ENCODE measurements around the gene CDC27. TPM values are rescaled to one million over a fixed set of nuclear protein-coding genes. Genes with fewer than 3 reads are reported as not detected.
A peak's percentile ranks its signal among the peaks of the same experiment; 100 is the strongest.
"Not testable (repeated sequence)": the region's sequence is repeated elsewhere in the genome, so short reads cannot be mapped to it uniquely, and the experiment has no call there.

The CDC27 gene
- polyA plus RNA-seq, 3 donors from 2014 or later, result 50.3 to 98.5 (median 71.1) TPM

- DNase-seq, result no peak
- Mint-ChIP-seq H3K36me3 (no peaks in the 10 kb centered on the region), H3K27me3 (ENCODE audit: low read depth in 3 of 3) (peaks cover 2 to 9% (median 4%) of the 10 kb centered on the region in 3 donors), H3K4me3 (no peak overlapping the region), H3K4me1 (peaks cover 12 to 18% of the 10 kb centered on the region in 2 donors), H3K27ac (no peak overlapping the region), H3K9me3 (no peaks in the 10 kb centered on the region)
Measured at GRCh38 chr17:47225911-47226688, 37.0 kb upstream of the CDC27 start.

- Mint-ChIP-seq H3K27ac (peak overlapping the region in 1 of 6 donors; percentile 42), H3K4me3 (no peak overlapping the region), H3K9me3 (no peaks in the 10 kb centered on the region), H3K36me3 (no peaks in the 10 kb centered on the region), H3K27me3 (ENCODE audit: low read depth in 3 of 3) (peaks cover 5 to 9% (median 5%) of the 10 kb centered on the region in 3 donors), H3K4me1 (peaks cover 19 to 25% of the 10 kb centered on the region in 2 donors)
- DNase-seq, result no peak
Measured at GRCh38 chr17:47225436-47225858, 36.4 kb upstream of the CDC27 start.

GRCh38 chr17:47224966-47225365 is 35.9 kb upstream of the CDC27 start:
- H3K27ac Mint-ChIP-seq, result no peak overlapping the region
- no peaks in the 10 kb centered on the region for H3K36me3 Mint-ChIP-seq

GRCh38 chr17:47224077-47224476 is 35.0 kb upstream of the CDC27 start:
- H3K27me3 Mint-ChIP-seq (ENCODE audit: low read depth in 3 of 3); H3K9me3 Mint-ChIP-seq; DNase-seq; H3K4me3 Mint-ChIP-seq; H3K36me3 Mint-ChIP-seq: not testable (repeated sequence)
- H3K4me1 Mint-ChIP-seq, result peaks cover 25 to 28% of the 10 kb centered on the region in 2 donors
- peak overlapping the region in 2 of 6 donors; percentile 11 to 32 for H3K27ac Mint-ChIP-seq

More at GRCh38 chr17:47224966-47225365, 35.9 kb upstream of the CDC27 start:
- H3K4me1 Mint-ChIP-seq, result peaks cover 22 to 25% of the 10 kb centered on the region in 2 donors
- no peak overlapping the region for H3K4me3 Mint-ChIP-seq
- no peaks in the 10 kb centered on the region for H3K9me3 Mint-ChIP-seq
- no peak for DNase-seq
- peaks cover 5 to 7% (median 6%) of the 10 kb centered on the region in 3 donors for H3K27me3 Mint-ChIP-seq (ENCODE audit: low read depth in 3 of 3)

- DNase-seq, result no peak
- Mint-ChIP-seq H3K4me3 (no peak overlapping the region), H3K27me3 (ENCODE audit: low read depth in 3 of 3) (peaks cover 3 to 6% (median 6%) of the 10 kb centered on the region in 3 donors), H3K36me3 (no peaks in the 10 kb centered on the region), H3K27ac (peak overlapping the region in 4 of 6 donors; percentile 11 to 41 (median 30)), H3K9me3 (no peaks in the 10 kb centered on the region), H3K4me1 (peaks cover 31 to 34% of the 10 kb centered on the region in 2 donors)
Measured at GRCh38 chr17:47223460-47223859, 34.4 kb upstream of the CDC27 start.

GRCh38 chr17:47223007-47223406 is 33.9 kb upstream of the CDC27 start:
- Mint-ChIP-seq H3K9me3 (no peaks in the 10 kb centered on the region), H3K27me3 (ENCODE audit: low read depth in 3 of 3) (peaks cover 3 to 6% (median 6%) of the 10 kb centered on the region in 3 donors), H3K4me1 (peaks cover 36 to 39% of the 10 kb centered on the region in 2 donors), H3K36me3 (no peaks in the 10 kb centered on the region), H3K27ac (peak overlapping the region in 3 of 6 donors; percentile 41 to 56 (median 41)), H3K4me3 (no peak overlapping the region)
- no peak for DNase-seq

GRCh38 chr17:47222047-47222446 is 33.0 kb upstream of the CDC27 start:
- no peaks in the 10 kb centered on the region for H3K36me3 Mint-ChIP-seq
- H3K27me3 Mint-ChIP-seq (ENCODE audit: low read depth in 3 of 3), result peaks cover 3 to 6% (median 6%) of the 10 kb centered on the region in 3 donors
- H3K27ac Mint-ChIP-seq, result peak overlapping the region in 5 of 6 donors; percentile 73 to 87 (median 81)
- peaks cover 43 to 48% of the 10 kb centered on the region in 2 donors for H3K4me1 Mint-ChIP-seq
- DNase-seq, result no peak
- no peak overlapping the region for H3K4me3 Mint-ChIP-seq
- no peaks in the 10 kb centered on the region for H3K9me3 Mint-ChIP-seq

- H3K9me3 Mint-ChIP-seq, result no peaks in the 10 kb centered on the region
- no peak for DNase-seq
- peaks cover 3 to 6% (median 6%) of the 10 kb centered on the region in 3 donors for H3K27me3 Mint-ChIP-seq (ENCODE audit: low read depth in 3 of 3)
- no peaks in the 10 kb centered on the region for H3K36me3 Mint-ChIP-seq
- H3K4me3 Mint-ChIP-seq, result peak overlapping the region in 1 of 5 donors; percentile 6
- H3K27ac Mint-ChIP-seq, result peak overlapping the region; percentile 69 to 87 (median 78)
- peaks cover 50 to 57% of the 10 kb centered on the region in 2 donors for H3K4me1 Mint-ChIP-seq
Measured at GRCh38 chr17:47221154-47221553, 32.1 kb upstream of the CDC27 start.

GRCh38 chr17:47220531-47220999 is 31.5 kb upstream of the CDC27 start:
- DNase-seq, result peak; percentile 73 to 74 (median 73)
- H3K27ac Mint-ChIP-seq, result peak overlapping the region; percentile 70 to 87 (median 82)
- H3K4me3 Mint-ChIP-seq, result peak overlapping the region; percentile 56 to 78 (median 69)
- no peaks in the 10 kb centered on the region for H3K9me3 Mint-ChIP-seq
- peaks cover 3 to 6% (median 6%) of the 10 kb centered on the region in 3 donors for H3K27me3 Mint-ChIP-seq (ENCODE audit: low read depth in 3 of 3)
- no peaks in the 10 kb centered on the region for H3K36me3 Mint-ChIP-seq
- peaks cover 50 to 59% of the 10 kb centered on the region in 2 donors for H3K4me1 Mint-ChIP-seq

GRCh38 chr17:47219621-47220475 is 30.8 kb upstream of the CDC27 start:
- peak overlapping the region; percentile 56 to 78 (median 69) for H3K4me3 Mint-ChIP-seq
- H3K36me3 Mint-ChIP-seq, result no peaks in the 10 kb centered on the region
- no peaks in the 10 kb centered on the region for H3K9me3 Mint-ChIP-seq
- peaks cover 50 to 59% of the 10 kb centered on the region in 2 donors for H3K4me1 Mint-ChIP-seq
- peaks cover 3 to 6% (median 6%) of the 10 kb centered on the region in 3 donors for H3K27me3 Mint-ChIP-seq (ENCODE audit: low read depth in 3 of 3)
- H3K27ac Mint-ChIP-seq, result peak overlapping the region; percentile 73 to 92 (median 82)
- no peak for DNase-seq

GRCh38 chr17:47218896-47219430 is 29.9 kb upstream of the CDC27 start:
- Mint-ChIP-seq H3K27ac (peak overlapping the region; percentile 61 to 92 (median 75)), H3K4me1 (peaks cover 50 to 59% of the 10 kb centered on the region in 2 donors), H3K36me3 (no peaks in the 10 kb centered on the region), H3K9me3 (no peaks in the 10 kb centered on the region), H3K27me3 (ENCODE audit: low read depth in 3 of 3) (peaks cover 3 to 6% (median 6%) of the 10 kb centered on the region in 3 donors), H3K4me3 (peak overlapping the region; percentile 56 to 73 (median 66))
- DNase-seq, result no peak

- H3K27me3 Mint-ChIP-seq (ENCODE audit: low read depth in 3 of 3); H3K36me3 Mint-ChIP-seq; H3K9me3 Mint-ChIP-seq: not testable (repeated sequence)
- DNase-seq, result peak; percentile 58 to 62 (median 59)
- Mint-ChIP-seq H3K4me1 (peaks cover 50 to 59% of the 10 kb centered on the region in 2 donors), H3K27ac (peak overlapping the region in 4 of 6 donors; percentile 32 to 72 (median 46)), H3K4me3 (peak overlapping the region in 4 of 5 donors; percentile 40 to 61 (median 56))
Measured at GRCh38 chr17:47217279-47217678, 28.2 kb upstream of the CDC27 start.

GRCh38 chr17:47216821-47217220 is 27.7 kb upstream of the CDC27 start:
- H3K27me3 Mint-ChIP-seq (ENCODE audit: low read depth in 3 of 3), result not testable (repeated sequence)

More at GRCh38 chr17:47216821-47217220, 27.7 kb upstream of the CDC27 start:
- peaks cover 50 to 59% of the 10 kb centered on the region in 2 donors for H3K4me1 Mint-ChIP-seq
- H3K9me3 Mint-ChIP-seq, H3K36me3 Mint-ChIP-seq, DNase-seq: not testable (repeated sequence)
- H3K4me3 Mint-ChIP-seq, result peak overlapping the region in 4 of 5 donors; percentile 40 to 61 (median 56)
- H3K27ac Mint-ChIP-seq, result peak overlapping the region in 5 of 6 donors; percentile 17 to 72 (median 32)
